Measurements from ENCODE around the gene USP38.
A peak's percentile ranks its signal among the peaks of the same experiment; 100 is the strongest.
"Not testable (repeated sequence)": the region's sequence is repeated elsewhere in the genome, so short reads cannot be mapped to it uniquely, and the experiment has no call there.

Gene USP38

GRCh38 chr4:143184503-143185252, at the start of gene USP38:
USP38 (plus strand) TSS chr4:143184917; CDS start chr4:143185451, 534 bp downstream.
- Histone ChIP-seq H3K4me1 (ENCODE audit: control insufficient read depth, insufficient read depth, low read length) (peaks cover 13% of the 10 kb centered on the region; the same call in 1 of the 2 replicates), H3K9ac (ENCODE audit: low read depth, low read length) (peak within 1 kb of the TSS; percentile 91), H3K4me3 (ENCODE audit: low read depth, low read length) (peak within 1 kb of the TSS; percentile 92), H3K9me3 (ENCODE audit: control insufficient read depth, insufficient read depth, low read length) (no peaks in the 10 kb centered on the region), H3K27ac (ENCODE audit: low read depth, low read length) (peak within 1 kb of the TSS; percentile 97), H3K36me3 (ENCODE audit: control insufficient read depth, insufficient read depth, low read length) (peaks cover 19% of the 10 kb centered on the region), H3K27me3 (ENCODE audit: control insufficient read depth, insufficient read depth, low read length) (no peaks in the 10 kb centered on the region)

GRCh38 chr4:143135358-143135757, 49.4 kb upstream of the USP38 start:
- no peak overlapping the region for H3K9ac ChIP-seq (ENCODE audit: low read depth, low read length)
- H3K27me3 ChIP-seq (ENCODE audit: control insufficient read depth, insufficient read depth, low read length), result no peaks in the 10 kb centered on the region
- no peaks in the 10 kb centered on the region for H3K4me1 ChIP-seq (ENCODE audit: control insufficient read depth, insufficient read depth, low read length)
- H3K27ac ChIP-seq (ENCODE audit: low read depth, low read length), result no peak overlapping the region
- no peaks in the 10 kb centered on the region for H3K36me3 ChIP-seq (ENCODE audit: control insufficient read depth, insufficient read depth, low read length)
- H3K4me3 ChIP-seq (ENCODE audit: low read depth, low read length), result no peak overlapping the region
- no peaks in the 10 kb centered on the region for H3K9me3 ChIP-seq (ENCODE audit: control insufficient read depth, insufficient read depth, low read length)

- H3K36me3 ChIP-seq (ENCODE audit: control insufficient read depth, insufficient read depth, low read length), result no peaks in the 10 kb centered on the region
- H3K4me1 ChIP-seq (ENCODE audit: control insufficient read depth, insufficient read depth, low read length), result no peaks in the 10 kb centered on the region
- H3K9me3 ChIP-seq (ENCODE audit: control insufficient read depth, insufficient read depth, low read length), result no peaks in the 10 kb centered on the region
- H3K4me3 ChIP-seq (ENCODE audit: low read depth, low read length), result no peak overlapping the region
- H3K27ac ChIP-seq (ENCODE audit: low read depth, low read length), result no peak overlapping the region
- H3K9ac ChIP-seq (ENCODE audit: low read depth, low read length), result no peak overlapping the region
- no peaks in the 10 kb centered on the region for H3K27me3 ChIP-seq (ENCODE audit: control insufficient read depth, insufficient read depth, low read length)
These were observed 44.0 kb upstream of the USP38 start for GRCh38 chr4:143140696-143141095.

GRCh38 chr4:143148521-143148920, 36.2 kb upstream of the USP38 start:
- H3K27me3 ChIP-seq (ENCODE audit: control insufficient read depth, insufficient read depth, low read length), result no peaks in the 10 kb centered on the region
- no peak overlapping the region for H3K9ac ChIP-seq (ENCODE audit: low read depth, low read length)
- no peak overlapping the region for H3K27ac ChIP-seq (ENCODE audit: low read depth, low read length)
- no peaks in the 10 kb centered on the region for H3K4me1 ChIP-seq (ENCODE audit: control insufficient read depth, insufficient read depth, low read length)
- no peak overlapping the region for H3K4me3 ChIP-seq (ENCODE audit: low read depth, low read length)
- H3K36me3 ChIP-seq (ENCODE audit: control insufficient read depth, insufficient read depth, low read length), result no peaks in the 10 kb centered on the region
- H3K9me3 ChIP-seq (ENCODE audit: control insufficient read depth, insufficient read depth, low read length), result no peaks in the 10 kb centered on the region; the same call in 1 of the 2 replicates

GRCh38 chr4:143156853-143157252, 27.9 kb upstream of the USP38 start:
- Histone ChIP-seq H3K36me3 (ENCODE audit: control insufficient read depth, insufficient read depth, low read length) (no peaks in the 10 kb centered on the region), H3K4me1 (ENCODE audit: control insufficient read depth, insufficient read depth, low read length) (no peaks in the 10 kb centered on the region), H3K27me3 (ENCODE audit: control insufficient read depth, insufficient read depth, low read length) (no peaks in the 10 kb centered on the region), H3K9ac (ENCODE audit: low read depth, low read length) (no peak overlapping the region), H3K27ac (ENCODE audit: low read depth, low read length) (no peak overlapping the region), H3K4me3 (ENCODE audit: low read depth, low read length) (no peak overlapping the region), H3K9me3 (ENCODE audit: control insufficient read depth, insufficient read depth, low read length) (peaks cover 2% of the 10 kb centered on the region; the same call in 1 of the 2 replicates)

GRCh38 chr4:143163614-143164013, 21.1 kb upstream of the USP38 start:
- no peak overlapping the region for H3K4me3 ChIP-seq (ENCODE audit: low read depth, low read length)
- no peaks in the 10 kb centered on the region for H3K4me1 ChIP-seq (ENCODE audit: control insufficient read depth, insufficient read depth, low read length)
- H3K9ac ChIP-seq (ENCODE audit: low read depth, low read length), result no peak overlapping the region
- peaks cover 18% of the 10 kb centered on the region for H3K9me3 ChIP-seq (ENCODE audit: control insufficient read depth, insufficient read depth, low read length)
- H3K27ac ChIP-seq (ENCODE audit: low read depth, low read length), result no peak overlapping the region
- no peaks in the 10 kb centered on the region for H3K36me3 ChIP-seq (ENCODE audit: control insufficient read depth, insufficient read depth, low read length)
- H3K27me3 ChIP-seq (ENCODE audit: control insufficient read depth, insufficient read depth, low read length), result no peaks in the 10 kb centered on the region

- H3K36me3 ChIP-seq (ENCODE audit: control insufficient read depth, insufficient read depth, low read length); H3K27ac ChIP-seq (ENCODE audit: low read depth, low read length); H3K4me3 ChIP-seq (ENCODE audit: low read depth, low read length); H3K4me1 ChIP-seq (ENCODE audit: control insufficient read depth, insufficient read depth, low read length); H3K9ac ChIP-seq (ENCODE audit: low read depth, low read length); H3K27me3 ChIP-seq (ENCODE audit: control insufficient read depth, insufficient read depth, low read length): not testable (repeated sequence)
- H3K9me3 ChIP-seq (ENCODE audit: control insufficient read depth, insufficient read depth, low read length), result peaks cover 18% of the 10 kb centered on the region
These were observed 18.0 kb upstream of the USP38 start for GRCh38 chr4:143166722-143167121.

- no peak overlapping the region for H3K27ac ChIP-seq (ENCODE audit: low read depth, low read length)
- H3K36me3 ChIP-seq (ENCODE audit: control insufficient read depth, insufficient read depth, low read length), result no peaks in the 10 kb centered on the region
- peaks cover 5% of the 10 kb centered on the region; the same call in 1 of the 2 replicates for H3K9me3 ChIP-seq (ENCODE audit: control insufficient read depth, insufficient read depth, low read length)
- H3K9ac ChIP-seq (ENCODE audit: low read depth, low read length), result no peak overlapping the region
- H3K4me3 ChIP-seq (ENCODE audit: low read depth, low read length), result no peak overlapping the region
- peaks cover 5% of the 10 kb centered on the region; the same call in 1 of the 2 replicates for H3K4me1 ChIP-seq (ENCODE audit: control insufficient read depth, insufficient read depth, low read length)
- no peaks in the 10 kb centered on the region for H3K27me3 ChIP-seq (ENCODE audit: control insufficient read depth, insufficient read depth, low read length)
These were observed 5.8 kb upstream of the USP38 start for GRCh38 chr4:143178923-143179322.

GRCh38 chr4:143183513-143184216, 1.1 kb upstream of the USP38 start:
- Histone ChIP-seq H3K9ac (ENCODE audit: low read depth, low read length) (peak overlapping the region; percentile 91), H3K9me3 (ENCODE audit: control insufficient read depth, insufficient read depth, low read length) (no peaks in the 10 kb centered on the region; the same call in 1 of the 2 replicates), H3K36me3 (ENCODE audit: control insufficient read depth, insufficient read depth, low read length) (peaks cover 9% of the 10 kb centered on the region), H3K4me1 (ENCODE audit: control insufficient read depth, insufficient read depth, low read length) (peaks cover 13% of the 10 kb centered on the region; the same call in 1 of the 2 replicates), H3K4me3 (ENCODE audit: low read depth, low read length) (peak overlapping the region; percentile 92), H3K27ac (ENCODE audit: low read depth, low read length) (peak overlapping the region; percentile 97), H3K27me3 (ENCODE audit: control insufficient read depth, insufficient read depth, low read length) (no peaks in the 10 kb centered on the region)

GRCh38 chr4:143184217-143184502, 557 bp upstream of the USP38 start:
- H3K4me1 ChIP-seq (ENCODE audit: control insufficient read depth, insufficient read depth, low read length), result peaks cover 13% of the 10 kb centered on the region; the same call in 1 of the 2 replicates
- peak overlapping the region; percentile 92 for H3K4me3 ChIP-seq (ENCODE audit: low read depth, low read length)
- no peaks in the 10 kb centered on the region for H3K27me3 ChIP-seq (ENCODE audit: control insufficient read depth, insufficient read depth, low read length)
- peak overlapping the region; percentile 97 for H3K27ac ChIP-seq (ENCODE audit: low read depth, low read length)
- H3K36me3 ChIP-seq (ENCODE audit: control insufficient read depth, insufficient read depth, low read length), result peaks cover 14% of the 10 kb centered on the region
- H3K9ac ChIP-seq (ENCODE audit: low read depth, low read length), result peak overlapping the region; percentile 91
- H3K9me3 ChIP-seq (ENCODE audit: control insufficient read depth, insufficient read depth, low read length), result no peaks in the 10 kb centered on the region

Measured in HUES48 (cell line).